CD14-positive monocyte (primary cell): ENCODE measurements around the gene LGI4. TPM values are rescaled to one million over a fixed set of nuclear protein-coding genes. Genes with fewer than 3 reads are reported as not detected.
A peak's percentile ranks its signal among the peaks of the same experiment; 100 is the strongest.

ENCODE experiments used
- DNase-seq, 3 donors: peaks; one replicate each; pipeline ENCODE4 v3.0.0-alpha.2; 2011 to 2022
- H2AFZ ChIP-seq: 2 replicates; pipeline ENCODE4 v1.6.0; 2012; ENCODE audit warnings: mild to moderate bottlenecking, low read depth, low read length, inconsistent platforms; ENCODE audit not compliant: insufficient read depth, poor library complexity, severe bottlenecking
- H3K27ac ChIP-seq, 2 donors: 1 replicate in 1 of 2; 2 replicates in 1 of 2; pipeline ENCODE4 v1.5.1; 2012 to 2013; ENCODE audit warnings: low read length in 2 of 2, control low read depth in 1 of 2, inconsistent platforms in 1 of 2, low read depth in 1 of 2, mild to moderate bottlenecking in 1 of 2
- H3K27me3 ChIP-seq, 2 donors: one replicate each; pipeline versions ENCODE4 v1.6.0 to v1.6.1; 2011 to 2013; ENCODE audit warnings: low read length in 2 of 2; ENCODE audit not compliant: control insufficient read depth in 2 of 2, insufficient read depth in 2 of 2
- H3K36me3 ChIP-seq, 2 donors: replicated peaks in 1 of 2; 1 replicate in 1 of 2; 2 replicates in 1 of 2; pipeline versions ENCODE4 v1.5.1 to v1.6.1; 2012 to 2013; ENCODE audit warnings: low read length in 2 of 2, control low read depth in 1 of 2, inconsistent platforms in 1 of 2, mild to moderate bottlenecking in 1 of 2; ENCODE audit not compliant: insufficient read depth in 2 of 2, control insufficient read depth in 1 of 2
- H3K4me1 ChIP-seq, 2 donors: 1 replicate in 1 of 2; 2 replicates in 1 of 2; pipeline versions ENCODE4 v1.5.1 to v1.6.1; 2012 to 2013; ENCODE audit warnings: low read length in 2 of 2, control low read depth in 1 of 2, inconsistent platforms in 1 of 2, mild to moderate bottlenecking in 1 of 2, moderate library complexity in 1 of 2; ENCODE audit not compliant: insufficient read depth in 2 of 2, control insufficient read depth in 1 of 2
- H3K4me2 ChIP-seq: replicated peaks from 2 replicates; pipeline ENCODE3; 2012; ENCODE audit warnings: low read length, moderate library complexity, mild to moderate bottlenecking; ENCODE audit not compliant: poor library complexity, severe bottlenecking; ENCODE audit errors: extremely low read depth
- H3K4me3 ChIP-seq, 3 experiments: fragments of 200-600 bp in 1 of 3; sonication (generic) in 1 of 3; replicated peaks in 1 of 3; 1 replicate in 2 of 3; 2 replicates in 1 of 3; pipeline ENCODE4 v1.5.1; 2011 to 2013; ENCODE audit warnings: low read length in 3 of 3, mild to moderate bottlenecking in 3 of 3, control low read depth in 2 of 3, low read depth in 2 of 3, inconsistent platforms in 1 of 3, moderate library complexity in 1 of 3
- H3K79me2 ChIP-seq: 2 replicates; pipeline ENCODE4 v1.6.0; 2012; ENCODE audit warnings: mild to moderate bottlenecking, control low read depth, inconsistent platforms, low read length, moderate library complexity; ENCODE audit not compliant: insufficient read depth
- H3K9ac ChIP-seq: 2 replicates; pipeline ENCODE4 v1.6.0; 2017; ENCODE audit warnings: low read length, mild to moderate bottlenecking; ENCODE audit not compliant: insufficient read depth, poor library complexity, severe bottlenecking
- H3K9me3 ChIP-seq, 2 donors: replicated peaks in 1 of 2; 1 replicate in 1 of 2; 2 replicates in 1 of 2; pipeline versions ENCODE4 v1.5.1 to v1.6.1; 2012 to 2013; ENCODE audit warnings: low read length in 2 of 2, control low read depth in 1 of 2; ENCODE audit not compliant: control insufficient read depth in 1 of 2, insufficient read depth in 1 of 2
- H4K20me1 ChIP-seq: 2 replicates; pipeline ENCODE4 v1.6.0; 2012; ENCODE audit warnings: mild to moderate bottlenecking, low read length, control low read depth, moderate library complexity; ENCODE audit not compliant: insufficient read depth
- H3K27ac Mint-ChIP-seq, 7 donors: one replicate each; pipeline ENCODE4 v1.8.0; 2020; ENCODE audit warnings: mild to moderate bottlenecking in 7 of 7, mixed read lengths in 7 of 7, moderate library complexity in 6 of 7, inconsistent platforms in 2 of 7
- H3K27me3 Mint-ChIP-seq, 3 donors: one replicate each; pipeline ENCODE4 v1.8.0; 2021 to 2022; ENCODE audit warnings: low read depth in 3 of 3, mild to moderate bottlenecking in 3 of 3, mixed read lengths in 3 of 3, moderate library complexity in 3 of 3, inconsistent platforms in 1 of 3
- H3K36me3 Mint-ChIP-seq, 2 donors: one replicate each; pipeline ENCODE4 v1.8.0; 2020; ENCODE audit warnings: mixed read lengths in 2 of 2, inconsistent platforms in 1 of 2, mild to moderate bottlenecking in 1 of 2
- H3K4me1 Mint-ChIP-seq: one replicate; pipeline ENCODE4 v1.8.0; 2020; ENCODE audit warnings: mild to moderate bottlenecking, mixed read lengths
- H3K4me3 Mint-ChIP-seq, 2 donors: one replicate each; pipeline ENCODE4 v1.8.0; 2020; ENCODE audit warnings: mild to moderate bottlenecking in 2 of 2, mixed read lengths in 2 of 2, moderate library complexity in 1 of 2
- H3K9me3 Mint-ChIP-seq, 7 donors: one replicate each; pipeline ENCODE4 v1.8.0; 2020 to 2022; ENCODE audit warnings: mixed read lengths in 7 of 7, mild to moderate bottlenecking in 6 of 7, moderate library complexity in 6 of 7, inconsistent platforms in 2 of 7
- WGBS: methylation state at CpG from one replicate; pipeline ENCODE4 v1.1.5; 2013; ENCODE audit warnings: missing lambda C conversion rate; ENCODE audit not compliant: insufficient coverage; 5-methylcytosine and 5-hydroxymethylcytosine counted together
- intact Hi-C, 2 donors: fragments of 100-400 bp; cut with micrococcal nuclease; formaldehyde crosslinking; loops; one replicate each; pipeline versions ENCODE4 v1.15.0 to v1.15.1; 2023
- polyA plus RNA-seq, 3 donors: library from polyadenylated mRNA; depleted of rRNA in 1 of 3; unstranded in 2 of 3; stranded (reverse) in 1 of 3; fragments of 300-500 nt in 2 of 3; fragments of >200 nt in 1 of 3; fragmentation: Illumina TruSeq in 2 of 3; gene quantifications; 1 replicate in 2 of 3; 2 replicates in 1 of 3; pipeline ENCODE4 v1.2.3, GENCODE V29; 2012 to 2021
- TF ChIP-seq, protein P1 (sequence below): fragments of 200-600 bp; IDR thresholded peaks from one replicate; pipeline ENCODE4 v1.8.0; 2022; ENCODE audit warnings: antibody characterized with exemption, mild to moderate bottlenecking

Gene LGI4
- polyA plus RNA-seq, 3 donors: 1.1 TPM; not detected in 2

DNA sequence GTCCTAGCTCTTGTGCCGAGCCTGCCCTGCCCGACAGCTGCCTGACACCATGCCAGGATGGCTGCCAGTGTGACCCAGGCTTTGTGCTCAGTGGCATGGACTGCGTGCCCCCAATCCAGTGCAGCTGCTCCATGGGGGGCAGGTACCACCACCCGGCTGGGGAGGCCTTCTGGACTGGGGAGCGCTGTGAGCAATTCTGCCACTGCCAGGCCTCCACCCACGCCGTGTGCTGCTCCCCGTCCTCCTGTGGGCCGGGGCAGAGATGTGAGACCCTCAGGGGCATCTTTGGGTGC is 28.6 kb downstream of the LGI4 start:
- Mint-ChIP-seq H3K27me3 (peaks cover 4 to 11% (median 5%) of the 10 kb centered on the region in 3 donors), H3K4me1 (no peaks in the 10 kb centered on the region), H3K9me3 (peaks cover 0 to 9% (median 2%) of the 10 kb centered on the region in 7 donors), H3K4me3 (no peak overlapping the region), H3K27ac (peak overlapping the region in 1 of 7 donors; percentile 72), H3K36me3 (no peaks in the 10 kb centered on the region)
- Histone ChIP-seq H3K9ac (no peak overlapping the region), H3K27ac (no peak overlapping the region), H3K4me2 (no peak overlapping the region), H3K36me3 (no peaks in the 10 kb centered on the region), H2AFZ (no peak overlapping the region), H3K79me2 (no peaks in the 10 kb centered on the region), H3K27me3 (no peaks in the 10 kb centered on the region), H3K9me3 (peaks cover 12 to 17% of the 10 kb centered on the region in 2 donors), H3K4me1 (no peaks in the 10 kb centered on the region), H4K20me1 (no peaks in the 10 kb centered on the region), H3K4me3 (no peak overlapping the region)
- WGBS: 96% methylated on average over 9 of the region's 9 CpGs
- TF ChIP-seq, protein P1, sequence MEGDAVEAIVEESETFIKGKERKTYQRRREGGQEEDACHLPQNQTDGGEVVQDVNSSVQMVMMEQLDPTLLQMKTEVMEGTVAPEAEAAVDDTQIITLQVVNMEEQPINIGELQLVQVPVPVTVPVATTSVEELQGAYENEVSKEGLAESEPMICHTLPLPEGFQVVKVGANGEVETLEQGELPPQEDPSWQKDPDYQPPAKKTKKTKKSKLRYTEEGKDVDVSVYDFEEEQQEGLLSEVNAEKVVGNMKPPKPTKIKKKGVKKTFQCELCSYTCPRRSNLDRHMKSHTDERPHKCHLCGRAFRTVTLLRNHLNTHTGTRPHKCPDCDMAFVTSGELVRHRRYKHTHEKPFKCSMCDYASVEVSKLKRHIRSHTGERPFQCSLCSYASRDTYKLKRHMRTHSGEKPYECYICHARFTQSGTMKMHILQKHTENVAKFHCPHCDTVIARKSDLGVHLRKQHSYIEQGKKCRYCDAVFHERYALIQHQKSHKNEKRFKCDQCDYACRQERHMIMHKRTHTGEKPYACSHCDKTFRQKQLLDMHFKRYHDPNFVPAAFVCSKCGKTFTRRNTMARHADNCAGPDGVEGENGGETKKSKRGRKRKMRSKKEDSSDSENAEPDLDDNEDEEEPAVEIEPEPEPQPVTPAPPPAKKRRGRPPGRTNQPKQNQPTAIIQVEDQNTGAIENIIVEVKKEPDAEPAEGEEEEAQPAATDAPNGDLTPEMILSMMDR: no peak
- no peak for DNase-seq
- intact Hi-C loops: no loop called here

DNA sequence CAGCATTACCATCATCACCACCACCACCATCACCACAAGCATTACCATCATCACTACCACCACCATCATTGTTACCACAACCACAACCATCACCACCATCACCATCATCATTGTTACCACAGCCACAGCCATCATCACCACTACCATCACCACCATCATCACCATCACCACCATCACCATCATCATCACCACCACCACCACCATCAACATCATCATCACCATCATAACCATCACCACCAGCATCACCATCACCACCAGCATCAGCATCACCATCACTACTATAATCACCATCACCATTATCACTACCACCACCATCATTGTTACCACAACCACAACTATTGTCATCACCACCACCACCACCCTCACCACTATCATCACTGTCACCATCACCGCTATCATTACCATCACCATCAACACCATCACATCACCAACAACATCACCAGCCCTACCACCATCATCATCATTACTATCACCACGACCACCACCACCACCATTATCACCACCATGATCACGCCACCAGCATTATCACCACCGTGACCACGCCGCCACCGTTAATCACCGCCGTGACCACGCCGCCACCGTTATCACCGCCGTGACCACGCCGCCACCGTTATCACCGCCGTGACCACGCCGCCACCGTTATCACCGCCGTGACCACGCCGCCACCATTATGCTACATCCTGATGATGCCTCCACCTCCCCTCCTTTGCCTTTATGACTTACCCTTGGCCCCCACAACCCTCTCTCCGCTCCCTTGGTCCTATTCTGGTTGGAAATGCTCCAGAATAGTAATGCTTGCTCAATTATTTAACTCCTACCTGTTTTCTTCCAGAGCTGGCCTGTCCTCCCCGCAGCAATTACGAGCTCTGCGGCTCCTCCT is 29.2 kb downstream of the LGI4 start:
- peaks cover 4 to 11% (median 5%) of the 10 kb centered on the region in 3 donors for H3K27me3 Mint-ChIP-seq
- intact Hi-C loops: no loop called here
- no peak overlapping the region for H3K4me3 Mint-ChIP-seq
- Histone ChIP-seq H3K27me3 (no peaks in the 10 kb centered on the region), H2AFZ (no peak overlapping the region), H3K27ac (no peak overlapping the region), H4K20me1 (no peaks in the 10 kb centered on the region), H3K4me1 (no peaks in the 10 kb centered on the region), H3K9ac (no peak overlapping the region), H3K4me2 (no peak overlapping the region), H3K9me3 (peaks cover 12 to 17% of the 10 kb centered on the region in 2 donors), H3K79me2 (no peaks in the 10 kb centered on the region), H3K4me3 (no peak overlapping the region), H3K36me3 (no peaks in the 10 kb centered on the region)
- H3K9me3 Mint-ChIP-seq: peaks cover 0 to 9% (median 2%) of the 10 kb centered on the region in 7 donors
- DNase-seq: no peak
- no peaks in the 10 kb centered on the region for H3K4me1 Mint-ChIP-seq
- TF ChIP-seq, protein P1: no peak
- WGBS: 93% methylated on average over 26 of the region's 30 CpGs
- H3K36me3 Mint-ChIP-seq: no peaks in the 10 kb centered on the region
- H3K27ac Mint-ChIP-seq: peak overlapping the region in 1 of 7 donors; percentile 72
